ENCODE results near the gene GRIN2A.

GRIN2A gene

DNA sequence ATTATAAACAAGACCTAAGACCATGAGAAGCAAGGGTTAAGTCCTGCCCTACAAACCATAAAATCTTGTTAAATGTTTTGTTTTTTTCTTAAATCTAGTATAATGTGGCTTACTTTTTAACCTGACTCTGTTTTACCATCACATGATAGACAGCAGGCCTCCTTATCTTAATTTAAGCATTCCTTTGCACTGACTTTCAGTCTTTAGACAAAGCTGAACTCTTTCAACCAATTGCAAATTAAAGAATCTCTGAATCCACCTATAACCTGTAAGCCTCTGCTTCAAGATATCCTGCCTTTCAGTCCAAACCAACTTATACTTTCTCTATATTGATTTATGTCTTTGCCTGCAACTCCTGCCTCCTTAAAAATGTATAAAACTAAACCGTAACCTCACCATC, 478.5 kb downstream of the GRIN2A start:
- H3K9ac ChIP-seq (ENCODE audit: low read length in 2 of 2): no peak overlapping the region
- no peaks in the 10 kb centered on the region for H3K36me3 ChIP-seq (ENCODE audit: control insufficient read depth in 2 of 2, insufficient read depth in 2 of 2, low read length in 2 of 2)
- H3K4me3 ChIP-seq (ENCODE audit: low read length in 2 of 2): no peak overlapping the region
- H3K4me1 ChIP-seq (ENCODE audit: control insufficient read depth, insufficient read depth, low read length): peaks cover under 1% of the 10 kb centered on the region
- peaks cover 0 to 5% of the 10 kb centered on the region in 2 donors for H3K27me3 ChIP-seq (ENCODE audit: control insufficient read depth in 1 of 2, insufficient read depth in 2 of 2, low read length in 2 of 2)
- H3K27ac ChIP-seq (ENCODE audit: low read length): no peak overlapping the region
- H3K9me3 ChIP-seq (ENCODE audit: control insufficient read depth in 2 of 2, low read length in 2 of 2): no peaks in the 10 kb centered on the region

Data from stomach smooth muscle (tissue), 2 donors.